GM18873 (cell line): ENCODE results near the gene LILRB2.
"Not testable (repeated sequence)": the region's sequence is repeated elsewhere in the genome, so short reads cannot be mapped to it uniquely, and the experiment has no call there.

ENCODE experiments used
- ATAC-seq: cut with Tn5 transposase; IDR thresholded peaks from one replicate; pipeline ENCODE4 v1.9.1; 2021; ENCODE audit warnings: mild to moderate bottlenecking, moderate library complexity, moderate number of reproducible peaks; ENCODE audit not compliant: unreplicated experiment, low FRiP score

Gene LILRB2

GRCh38 chr19:54281007-54281728 is at the start of gene LILRB2:
Gene LILRB2, minus strand, starts transcription at chr19:54281110. Its CDS starts 614 bp downstream, at chr19:54280496.
- ATAC-seq: no peak

- no peak for ATAC-seq
Observed at GRCh38 chr19:54329476-54330165, 48.7 kb upstream of the LILRB2 start.

GRCh38 chr19:54328781-54329180 is 47.9 kb upstream of the LILRB2 start:
- not testable (repeated sequence) for ATAC-seq

GRCh38 chr19:54325631-54326030 is 44.7 kb upstream of the LILRB2 start:
- no peak for ATAC-seq

- no peak for ATAC-seq
Observed at GRCh38 chr19:54325194-54325621, 44.3 kb upstream of the LILRB2 start.

- no peak for ATAC-seq
Observed at GRCh38 chr19:54324071-54324470, 43.2 kb upstream of the LILRB2 start.

- not testable (repeated sequence) for ATAC-seq
Observed at GRCh38 chr19:54322934-54323333, 42.0 kb upstream of the LILRB2 start.

- ATAC-seq: not testable (repeated sequence)
Observed at GRCh38 chr19:54322295-54322694, 41.4 kb upstream of the LILRB2 start.

- ATAC-seq: no peak
Observed at GRCh38 chr19:54319892-54320670, 39.2 kb upstream of the LILRB2 start.

GRCh38 chr19:54319049-54319448 is 38.1 kb upstream of the LILRB2 start:
- ATAC-seq: no peak

GRCh38 chr19:54317965-54318240 is 37.0 kb upstream of the LILRB2 start:
- no peak for ATAC-seq

- ATAC-seq: no peak
Observed at GRCh38 chr19:54317108-54317964, 36.4 kb upstream of the LILRB2 start.

GRCh38 chr19:54316746-54317107 is 35.8 kb upstream of the LILRB2 start:
- ATAC-seq: no peak

- no peak for ATAC-seq
Observed at GRCh38 chr19:54315956-54316355, 35.0 kb upstream of the LILRB2 start.

- ATAC-seq: no peak
Observed at GRCh38 chr19:54312436-54313377, 31.8 kb upstream of the LILRB2 start, which contains the start of gene LILRA5. Gene LILRA5, minus strand, starts transcription at chr19:54313166. Its CDS starts 147 bp downstream, at chr19:54313019.

- ATAC-seq: no peak
Observed at GRCh38 chr19:54312011-54312410, 31.1 kb upstream of the LILRB2 start.

GRCh38 chr19:54311486-54311885 is 30.6 kb upstream of the LILRB2 start:
- ATAC-seq: no peak

GRCh38 chr19:54310543-54310942 is 29.6 kb upstream of the LILRB2 start:
- ATAC-seq: no peak

- no peak for ATAC-seq
Observed at GRCh38 chr19:54309811-54310210, 28.9 kb upstream of the LILRB2 start.
